K562 (cell line): ENCODE results near the gene ZNF814. TPM values are rescaled to one million over a fixed set of nuclear protein-coding genes. Genes with fewer than 3 reads are reported as not detected.
A peak's percentile ranks its signal among the peaks of the same experiment; 100 is the strongest.

Experiments used
- CBX1 ChIP-seq: sonication (generic); IDR thresholded peaks from 2 replicates; pipeline ENCODE4 v1.6.1; 2016; ENCODE audit warnings: antibody characterized with exemption, low read depth, mild to moderate bottlenecking
- CHD4 ChIP-seq: fragments of 200-600 bp; sonication (generic); IDR thresholded peaks from 3 replicates; pipeline ENCODE4 v1.6.1; 2012; ENCODE audit warnings: low read depth, mild to moderate bottlenecking, mixed read lengths, low read length, inconsistent platforms; ENCODE audit not compliant: insufficient read depth, insufficient replicate concordance, poor library complexity, severe bottlenecking
- CREM ChIP-seq: IDR thresholded peaks from 2 replicates; pipeline ENCODE4 v1.6.1; 2014; ENCODE audit warnings: antibody characterized with exemption, low read depth
- KDM4B ChIP-seq, 2 experiments: fragments of 450-650 bp in 1 of 2; sonication (generic) in 1 of 2; IDR thresholded peaks; 2 replicates each; pipeline ENCODE4 v1.6.1; 2016 to 2017; ENCODE audit warnings: borderline replicate concordance in 2 of 2, antibody characterized with exemption in 1 of 2, low read depth in 1 of 2, mild to moderate bottlenecking in 1 of 2
- MAZ ChIP-seq, 2 experiments: fragments of 450-650 bp in 1 of 2; sonication (generic) in 1 of 2; formaldehyde crosslinking; IDR thresholded peaks in 1 of 2; conservative IDR thresholded peaks in 1 of 2; 2 replicates each; pipeline versions ENCODE4 v1.4.0 to v1.5.0; 2020; ENCODE audit warnings: mild to moderate bottlenecking in 1 of 2, missing genetic modification reagents in 1 of 2
- MYC ChIP-seq, 2 experiments: fragments of 250-450 bp in 1 of 2; sonication (Bioruptor Pico) in 1 of 2; IDR thresholded peaks; 2 replicates each; pipeline versions ENCODE4 v1.5.1 to v1.6.1; 2012 to 2021; ENCODE audit warnings: low read depth in 2 of 2, borderline replicate concordance in 1 of 2, improper control_type of control experiment in 1 of 2, low read length in 1 of 2, mild to moderate bottlenecking in 1 of 2, moderate library complexity in 1 of 2
- RBM22 ChIP-seq: fragments of 200-400 bp; formaldehyde crosslinking; IDR thresholded peaks from 2 replicates; pipeline ENCODE4 v1.6.1; 2018; ENCODE audit warnings: low read length, low read depth; ENCODE audit not compliant: poor library complexity, severe bottlenecking
- RREB1 ChIP-seq: fragments of 250-450 bp; sonication (Bioruptor Pico); IDR thresholded peaks from 2 replicates; pipeline ENCODE4 v1.4.0; 2020
- SMAD4 ChIP-seq: fragments of 250-450 bp; sonication (Bioruptor Pico); conservative IDR thresholded peaks from 2 replicates; pipeline ENCODE4 v1.8.0; 2021; ENCODE audit warnings: inconsistent platforms, mild to moderate bottlenecking, moderate library complexity
- SMC3 ChIP-seq: conservative IDR thresholded peaks from 2 replicates; pipeline ENCODE4 v1.6.1; 2011; ENCODE audit warnings: low read depth, low read length, improper control_type of control experiment; ENCODE audit not compliant: insufficient read depth
- TSC22D4 ChIP-seq: fragments of 450-650 bp; IDR thresholded peaks from 2 replicates; pipeline ENCODE4 v1.6.1; 2016; ENCODE audit warnings: missing genetic modification characterization, missing biosample characterization, control low read depth
- polyA plus RNA-seq, 8 experiments: library from polyadenylated mRNA; depleted of rRNA in 4 of 8; stranded (reverse) in 5 of 8; unstranded in 3 of 8; fragments of >200 nt; fragmentation: Nextera tagmentation in 2 of 8; fragmentation: Illumina TruSeq in 1 of 8; extraction: Ambion mirVana in 2 of 8; extraction: Trizol in 1 of 8; gene quantifications; 2 replicates each; pipeline versions ENCODE4 v1.2.1 to v1.2.3, GENCODE V29; 2011 to 2014; ENCODE audit warnings: inconsistent platforms in 1 of 8, missing spikeins in 1 of 8
- total RNA-seq, 7 experiments: library from RNA; depleted of rRNA in 6 of 7; stranded (reverse); fragments of >200 nt in 6 of 7; fragmentation: Illumina TruSeq in 2 of 7; extraction: Trizol in 2 of 7; gene quantifications; 2 replicates each; pipeline versions ENCODE4 v1.2.1 to v1.2.3, GENCODE V29; 2011 to 2021; ENCODE audit warnings: low replicate concordance in 1 of 7
- TF ChIP-seq, protein P1 (sequence below): sonication (generic); formaldehyde crosslinking; IDR thresholded peaks from 2 replicates; pipeline ENCODE4 v1.8.0; 2022; ENCODE audit warnings: mild to moderate bottlenecking, missing genetic modification reagents
- TF ChIP-seq, protein P2 (sequence below), 3 experiments: IDR thresholded peaks in 2 of 3; conservative IDR thresholded peaks in 1 of 3; 2 replicates each; pipeline ENCODE4 v1.5.1; 2011 to 2012; ENCODE audit warnings: low read length in 3 of 3, mild to moderate bottlenecking in 3 of 3, control low read depth in 2 of 3, improper control_type of control experiment in 1 of 3, inconsistent platforms in 1 of 3, low read depth in 1 of 3, mixed read lengths in 1 of 3, moderate library complexity in 1 of 3; ENCODE audit not compliant: insufficient read depth in 2 of 3

ZNF814 gene
- total and polyA plus RNA-seq, 9 of the 15 experiments (the other 6 are each of a cell fraction or from before 2014, with no cell fraction given): 0.42 to 3.5 (median 1.9) TPM

GRCh38 chr19:57819475-57820148 lies 69.2 kb downstream of the ZNF814 start (continued):
- no peak for TF ChIP-seq RREB1 (CRISPR knock-in tag)
- TF ChIP-seq SMC3: no peak
- TF ChIP-seq, protein P1, sequence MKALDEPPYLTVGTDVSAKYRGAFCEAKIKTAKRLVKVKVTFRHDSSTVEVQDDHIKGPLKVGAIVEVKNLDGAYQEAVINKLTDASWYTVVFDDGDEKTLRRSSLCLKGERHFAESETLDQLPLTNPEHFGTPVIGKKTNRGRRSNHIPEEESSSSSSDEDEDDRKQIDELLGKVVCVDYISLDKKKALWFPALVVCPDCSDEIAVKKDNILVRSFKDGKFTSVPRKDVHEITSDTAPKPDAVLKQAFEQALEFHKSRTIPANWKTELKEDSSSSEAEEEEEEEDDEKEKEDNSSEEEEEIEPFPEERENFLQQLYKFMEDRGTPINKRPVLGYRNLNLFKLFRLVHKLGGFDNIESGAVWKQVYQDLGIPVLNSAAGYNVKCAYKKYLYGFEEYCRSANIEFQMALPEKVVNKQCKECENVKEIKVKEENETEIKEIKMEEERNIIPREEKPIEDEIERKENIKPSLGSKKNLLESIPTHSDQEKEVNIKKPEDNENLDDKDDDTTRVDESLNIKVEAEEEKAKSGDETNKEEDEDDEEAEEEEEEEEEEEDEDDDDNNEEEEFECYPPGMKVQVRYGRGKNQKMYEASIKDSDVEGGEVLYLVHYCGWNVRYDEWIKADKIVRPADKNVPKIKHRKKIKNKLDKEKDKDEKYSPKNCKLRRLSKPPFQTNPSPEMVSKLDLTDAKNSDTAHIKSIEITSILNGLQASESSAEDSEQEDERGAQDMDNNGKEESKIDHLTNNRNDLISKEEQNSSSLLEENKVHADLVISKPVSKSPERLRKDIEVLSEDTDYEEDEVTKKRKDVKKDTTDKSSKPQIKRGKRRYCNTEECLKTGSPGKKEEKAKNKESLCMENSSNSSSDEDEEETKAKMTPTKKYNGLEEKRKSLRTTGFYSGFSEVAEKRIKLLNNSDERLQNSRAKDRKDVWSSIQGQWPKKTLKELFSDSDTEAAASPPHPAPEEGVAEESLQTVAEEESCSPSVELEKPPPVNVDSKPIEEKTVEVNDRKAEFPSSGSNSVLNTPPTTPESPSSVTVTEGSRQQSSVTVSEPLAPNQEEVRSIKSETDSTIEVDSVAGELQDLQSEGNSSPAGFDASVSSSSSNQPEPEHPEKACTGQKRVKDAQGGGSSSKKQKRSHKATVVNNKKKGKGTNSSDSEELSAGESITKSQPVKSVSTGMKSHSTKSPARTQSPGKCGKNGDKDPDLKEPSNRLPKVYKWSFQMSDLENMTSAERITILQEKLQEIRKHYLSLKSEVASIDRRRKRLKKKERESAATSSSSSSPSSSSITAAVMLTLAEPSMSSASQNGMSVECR (CRISPR knock-in tag): no peak
- TF ChIP-seq CBX1: 0 out of 2 replicates have a peak, but pooled peaks have one; percentile 66
- no peak for TF ChIP-seq CHD4
- TF ChIP-seq SMAD4 (CRISPR knock-in tag): no peak
- peak in 1 of 2 experiments; percentile 66; a peak in 2 of 4 replicates for TF ChIP-seq MAZ (CRISPR knock-in tag; conservative IDR thresholded peaks at IDR 0.05 in 1 of 2, IDR thresholded peaks at IDR 0.05 in 1 of 2)
- TF ChIP-seq KDM4B (IDR thresholded peaks at IDR 0.05; ENCODE audit: borderline replicate concordance in 2 of 2, low read depth in 1 of 2): peak in 1 of 2 experiments; percentile 51; a peak in 1 of 4 replicates
- TF ChIP-seq, protein P2, sequence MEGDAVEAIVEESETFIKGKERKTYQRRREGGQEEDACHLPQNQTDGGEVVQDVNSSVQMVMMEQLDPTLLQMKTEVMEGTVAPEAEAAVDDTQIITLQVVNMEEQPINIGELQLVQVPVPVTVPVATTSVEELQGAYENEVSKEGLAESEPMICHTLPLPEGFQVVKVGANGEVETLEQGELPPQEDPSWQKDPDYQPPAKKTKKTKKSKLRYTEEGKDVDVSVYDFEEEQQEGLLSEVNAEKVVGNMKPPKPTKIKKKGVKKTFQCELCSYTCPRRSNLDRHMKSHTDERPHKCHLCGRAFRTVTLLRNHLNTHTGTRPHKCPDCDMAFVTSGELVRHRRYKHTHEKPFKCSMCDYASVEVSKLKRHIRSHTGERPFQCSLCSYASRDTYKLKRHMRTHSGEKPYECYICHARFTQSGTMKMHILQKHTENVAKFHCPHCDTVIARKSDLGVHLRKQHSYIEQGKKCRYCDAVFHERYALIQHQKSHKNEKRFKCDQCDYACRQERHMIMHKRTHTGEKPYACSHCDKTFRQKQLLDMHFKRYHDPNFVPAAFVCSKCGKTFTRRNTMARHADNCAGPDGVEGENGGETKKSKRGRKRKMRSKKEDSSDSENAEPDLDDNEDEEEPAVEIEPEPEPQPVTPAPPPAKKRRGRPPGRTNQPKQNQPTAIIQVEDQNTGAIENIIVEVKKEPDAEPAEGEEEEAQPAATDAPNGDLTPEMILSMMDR (IDR thresholded peaks at IDR 0.05 in 2 of 3, conservative IDR thresholded peaks at IDR 0.05 in 1 of 3; ENCODE audit: insufficient read depth in 2 of 3, low read depth in 1 of 3, low read length in 3 of 3): peak in 1 of 3 experiments; percentile 44; a peak in 2 of 6 replicates
- TF ChIP-seq MYC (IDR thresholded peaks at IDR 0.05; ENCODE audit: low read depth, low read length): peak; percentile 98
- peak; percentile 78; the same call in 1 of the 2 replicates for TF ChIP-seq MYC (CRISPR knock-in tag; IDR thresholded peaks at IDR 0.05; ENCODE audit: borderline replicate concordance, low read depth)
- peak; percentile 73 for TF ChIP-seq RBM22
- TF ChIP-seq CREM: peak; percentile 76
- TF ChIP-seq TSC22D4 (tag): no peak
